CD1c-positive myeloid dendritic cell (primary cell): ENCODE measurements around the gene LRRC63.
A peak's percentile ranks its signal among the peaks of the same experiment; 100 is the strongest.
"Not testable (repeated sequence)": the region's sequence is repeated elsewhere in the genome, so short reads cannot be mapped to it uniquely, and the experiment has no call there.

Source experiments
- DNase-seq: peaks from one replicate; pipeline ENCODE4 v3.0.0-alpha.2; 2016; ENCODE audit errors: extremely low spot score

LRRC63 gene

GRCh38 chr13:46235286-46235685 lies 23.6 kb downstream of the LRRC63 start:
- DNase-seq, result no peak

- no peak for DNase-seq
These were observed 53.6 kb downstream of the LRRC63 start for GRCh38 chr13:46265292-46265691.

GRCh38 chr13:46267166-46267565 lies 55.4 kb downstream of the LRRC63 start:
- DNase-seq, result no peak

GRCh38 chr13:46270416-46270815 lies 58.7 kb downstream of the LRRC63 start:
- DNase-seq, result no peak

GRCh38 chr13:46274094-46274698 lies 62.5 kb downstream of the LRRC63 start:
- no peak for DNase-seq

GRCh38 chr13:46278474-46278873 lies 66.7 kb downstream of the LRRC63 start:
- no peak for DNase-seq

- DNase-seq, result no peak
These were observed 70.1 kb downstream of the LRRC63 start for GRCh38 chr13:46281779-46282178.

- not testable (repeated sequence) for DNase-seq
These were observed 72.4 kb downstream of the LRRC63 start for GRCh38 chr13:46283912-46284824.

GRCh38 chr13:46286972-46287371 lies 75.2 kb downstream of the LRRC63 start:
- DNase-seq, result no peak

- DNase-seq, result peak; percentile 70
These were observed 77.0 kb downstream of the LRRC63 start for GRCh38 chr13:46288570-46289259.

GRCh38 chr13:46289260-46289955 lies 77.7 kb downstream of the LRRC63 start:
- DNase-seq, result no peak

- DNase-seq, result no peak
These were observed 78.7 kb downstream of the LRRC63 start for GRCh38 chr13:46290434-46290833.

- DNase-seq, result peak; percentile 10
These were observed 81.7 kb downstream of the LRRC63 start for GRCh38 chr13:46293436-46293835.

GRCh38 chr13:46295491-46296114 lies 83.9 kb downstream of the LRRC63 start:
- peak; percentile 87 for DNase-seq

- peak; percentile 48 for DNase-seq
These were observed 84.5 kb downstream of the LRRC63 start for GRCh38 chr13:46296115-46296822.

- peak; percentile 49 for DNase-seq
These were observed 85.2 kb downstream of the LRRC63 start for GRCh38 chr13:46296921-46297320.

GRCh38 chr13:46297361-46297811 lies 85.7 kb downstream of the LRRC63 start:
- DNase-seq, result no peak

GRCh38 chr13:46303742-46304385 lies 92.1 kb downstream of the LRRC63 start:
- peak; percentile 63 for DNase-seq

- no peak for DNase-seq
These were observed 92.8 kb downstream of the LRRC63 start for GRCh38 chr13:46304546-46304945.

GRCh38 chr13:46307554-46307953 lies 95.8 kb downstream of the LRRC63 start:
- DNase-seq, result no peak
